GM21529 (cell line): ENCODE results near the gene LCE1D.

Experiments
- ATAC-seq: cut with Tn5 transposase; IDR thresholded peaks from one replicate; pipeline ENCODE4 v1.9.1; 2021; ENCODE audit not compliant: unreplicated experiment

The LCE1D gene, protein sequence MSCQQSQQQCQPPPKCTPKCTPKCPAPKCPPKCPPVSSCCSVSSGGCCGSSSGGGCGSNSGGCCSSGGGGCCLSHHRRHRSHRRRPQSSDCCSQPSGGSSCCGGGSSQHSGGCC

DNA sequence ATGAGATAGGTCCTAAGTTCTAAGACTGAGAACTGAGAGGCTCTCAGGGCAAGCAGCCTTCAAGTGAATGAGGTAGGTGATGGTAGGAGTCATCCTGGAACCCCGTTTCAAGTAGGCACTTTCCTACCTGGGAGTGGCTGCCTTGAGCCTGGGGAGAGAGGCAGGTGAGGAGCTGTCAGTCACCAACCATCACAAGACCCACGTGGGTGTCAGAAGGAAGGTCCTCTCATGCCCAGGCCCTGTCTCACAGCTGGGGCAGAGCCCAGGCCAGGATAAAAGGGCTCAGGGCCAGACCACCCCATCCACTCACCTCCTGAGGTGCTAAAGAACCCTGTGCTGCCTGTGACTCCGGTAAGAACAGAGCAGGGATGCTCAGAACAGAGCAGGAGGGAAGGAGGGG is at the start of gene LCE1D:
TSS of gene LCE1D (plus strand) at position 301 of the 400 bp plus-strand sequence. CDS start 1,074 bp downstream, outside the sequence.
- ATAC-seq: no peak

DNA sequence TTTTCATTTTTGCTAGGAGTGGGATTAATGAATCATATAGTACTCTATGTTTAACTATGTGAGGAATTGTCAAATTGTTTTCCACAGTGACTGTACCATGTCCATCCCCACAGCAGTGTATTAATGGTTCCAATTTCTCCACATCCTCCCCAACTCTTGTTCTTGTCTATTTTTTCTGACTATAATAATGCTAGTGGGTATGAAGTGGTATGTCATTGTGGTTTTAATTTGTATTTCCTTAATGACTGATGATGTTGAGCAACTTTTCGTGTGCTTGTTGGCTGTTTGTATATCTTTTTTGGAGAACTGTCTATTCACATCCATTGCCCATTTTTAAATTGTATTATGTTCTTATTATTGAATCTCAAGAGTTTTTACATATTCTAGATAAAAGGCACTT is 48.7 kb upstream of the LCE1D start:
- no peak for ATAC-seq

DNA sequence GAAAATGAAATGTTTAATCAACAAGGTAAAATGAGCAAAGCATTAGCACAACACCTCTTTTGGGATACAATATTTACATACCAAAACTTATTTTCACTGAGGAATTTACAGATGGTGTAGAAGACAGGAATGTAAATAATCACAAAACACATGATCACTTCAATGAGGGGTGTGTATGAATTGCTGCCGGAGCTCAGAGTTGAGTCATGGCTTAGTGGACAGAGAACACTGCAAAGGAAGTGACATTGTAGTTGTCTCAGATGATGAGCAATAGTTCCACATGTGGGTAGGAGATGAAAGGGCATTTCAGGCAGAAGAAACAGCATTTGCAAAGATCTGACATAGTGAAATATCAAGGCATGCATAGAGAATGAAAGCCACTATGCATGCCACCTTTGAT is 44.3 kb upstream of the LCE1D start:
- no peak for ATAC-seq

DNA sequence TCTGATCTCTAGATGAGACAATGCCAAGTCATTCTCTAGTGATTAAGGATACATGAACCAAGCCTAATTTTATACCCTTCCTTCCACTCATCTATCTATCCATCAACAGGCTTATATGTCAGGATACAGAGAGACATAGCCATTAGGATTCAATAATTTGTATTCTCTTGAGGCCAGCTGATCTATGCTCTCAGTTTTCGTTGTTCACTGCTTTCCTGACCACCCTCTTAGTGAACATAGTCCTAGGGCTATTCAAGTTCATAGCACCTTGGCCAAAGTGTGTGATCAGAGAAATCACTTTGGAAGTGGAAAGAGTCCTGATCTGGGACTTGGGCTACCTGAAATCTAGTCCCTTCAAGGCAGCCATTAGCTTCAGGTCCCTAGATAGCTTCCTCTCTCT is 42.9 kb upstream of the LCE1D start:
- no peak for ATAC-seq

DNA sequence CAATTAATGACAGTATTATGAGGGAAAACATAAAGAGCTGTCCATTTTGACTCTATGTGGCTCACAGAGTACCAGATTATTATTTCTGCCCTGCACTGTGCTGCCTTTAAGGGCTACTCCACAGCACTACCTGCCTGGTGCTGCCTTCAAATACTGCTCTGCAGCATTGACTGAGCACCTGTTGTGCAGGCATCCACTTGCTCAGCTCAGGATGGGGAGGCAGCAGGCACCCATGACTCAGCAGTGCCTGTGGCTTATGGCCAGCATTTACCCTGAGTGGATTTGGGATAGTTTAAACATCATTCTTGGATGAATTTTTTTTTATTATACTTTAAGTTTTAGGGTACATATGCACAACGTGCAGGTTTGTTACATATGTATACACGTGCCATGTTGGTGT is 39.6 kb upstream of the LCE1D start:
- ATAC-seq: no peak

DNA sequence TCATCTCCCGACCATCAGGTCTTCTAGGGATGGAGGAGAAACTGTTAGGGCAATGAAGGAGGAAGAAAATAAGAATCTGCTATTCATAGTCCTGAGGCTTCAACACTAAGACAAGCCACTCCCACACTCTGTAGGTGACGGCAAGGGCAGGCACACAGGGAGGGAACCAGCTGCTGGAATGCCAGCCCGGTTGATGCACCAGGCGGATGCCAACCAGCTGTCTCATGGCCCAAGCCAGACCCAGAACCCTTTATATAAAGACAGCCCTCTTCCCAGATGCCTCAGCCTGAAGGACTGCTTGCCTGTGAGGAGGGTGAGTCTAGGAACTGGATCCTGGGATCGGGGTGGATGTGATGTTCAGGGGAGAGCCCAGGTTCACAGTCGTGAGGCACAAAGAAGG is 38.8 kb upstream of the LCE1D start, which contains the start of gene KPRP:
TSS of gene KPRP (plus strand) at position 279 of the 400 bp plus-strand sequence. CDS start 1,564 bp downstream, outside the sequence.
- no peak for ATAC-seq

DNA sequence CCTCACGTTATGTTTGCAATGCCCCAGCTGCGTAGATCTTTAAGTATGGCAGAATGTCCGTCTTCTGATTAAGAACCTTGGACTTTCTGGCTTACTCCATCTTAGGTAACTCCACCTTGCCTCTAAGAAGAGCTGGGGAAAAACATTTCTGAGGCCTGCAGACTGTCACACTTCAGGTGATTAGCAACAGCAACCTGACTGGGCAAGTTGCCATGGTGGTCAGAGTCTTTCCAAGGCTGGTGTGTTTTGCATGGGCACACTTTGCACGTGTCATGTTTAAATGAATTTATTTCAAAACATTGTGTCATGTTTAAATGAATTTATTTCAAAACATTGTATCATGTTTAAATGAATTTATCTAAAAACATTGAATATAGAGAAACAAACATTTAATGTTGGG is 37.9 kb upstream of the LCE1D start:
- no peak for ATAC-seq

DNA sequence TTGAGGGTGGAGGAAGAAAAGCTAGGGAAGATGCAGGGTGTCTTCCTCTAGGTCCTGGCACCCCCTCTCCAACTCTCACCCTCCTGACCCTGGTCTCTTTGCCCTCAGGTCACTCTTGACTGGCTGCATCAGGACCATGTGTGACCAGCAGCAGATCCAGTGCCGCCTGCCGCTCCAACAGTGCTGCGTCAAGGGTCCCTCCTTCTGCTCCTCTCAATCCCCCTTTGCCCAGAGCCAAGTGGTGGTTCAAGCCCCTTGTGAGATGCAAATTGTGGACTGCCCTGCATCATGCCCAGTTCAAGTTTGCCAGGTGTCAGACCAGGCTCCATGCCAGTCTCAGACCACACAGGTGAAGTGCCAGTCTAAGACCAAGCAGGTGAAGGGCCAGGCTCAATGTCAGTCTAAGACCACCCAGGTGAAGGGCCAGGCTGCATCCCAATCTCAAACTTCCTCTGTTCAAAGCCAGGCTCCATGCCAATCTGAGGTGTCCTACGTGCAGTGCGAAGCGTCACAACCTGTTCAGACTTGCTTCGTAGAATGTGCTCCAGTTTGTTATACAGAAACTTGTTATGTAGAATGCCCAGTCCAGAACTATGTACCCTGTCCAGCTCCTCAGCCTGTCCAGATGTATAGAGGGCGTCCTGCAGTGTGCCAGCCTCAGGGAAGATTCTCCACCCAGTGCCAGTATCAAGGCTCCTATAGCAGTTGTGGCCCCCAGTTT is 36.9 kb upstream of the LCE1D start:
- ATAC-seq: no peak

DNA sequence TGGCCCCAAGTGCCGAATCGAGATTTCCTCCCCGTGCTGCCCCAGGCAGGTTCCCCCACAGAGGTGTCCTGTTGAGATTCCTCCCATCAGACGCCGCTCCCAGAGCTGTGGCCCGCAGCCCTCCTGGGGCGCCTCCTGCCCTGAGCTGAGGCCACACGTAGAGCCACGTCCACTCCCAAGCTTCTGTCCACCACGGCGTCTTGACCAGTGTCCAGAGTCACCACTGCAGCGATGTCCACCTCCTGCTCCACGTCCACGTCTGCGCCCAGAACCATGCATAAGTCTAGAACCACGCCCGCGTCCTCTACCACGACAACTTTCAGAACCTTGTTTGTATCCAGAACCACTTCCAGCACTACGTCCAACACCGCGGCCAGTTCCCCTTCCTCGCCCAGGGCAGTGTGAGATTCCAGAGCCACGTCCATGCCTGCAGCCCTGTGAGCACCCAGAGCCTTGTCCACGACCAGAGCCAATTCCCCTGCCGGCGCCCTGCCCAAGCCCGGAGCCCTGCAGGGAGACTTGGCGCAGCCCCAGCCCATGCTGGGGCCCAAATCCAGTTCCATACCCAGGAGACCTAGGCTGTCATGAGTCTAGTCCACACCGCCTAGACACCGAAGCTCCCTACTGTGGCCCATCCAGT is 35.9 kb upstream of the LCE1D start:
- ATAC-seq: no peak

DNA sequence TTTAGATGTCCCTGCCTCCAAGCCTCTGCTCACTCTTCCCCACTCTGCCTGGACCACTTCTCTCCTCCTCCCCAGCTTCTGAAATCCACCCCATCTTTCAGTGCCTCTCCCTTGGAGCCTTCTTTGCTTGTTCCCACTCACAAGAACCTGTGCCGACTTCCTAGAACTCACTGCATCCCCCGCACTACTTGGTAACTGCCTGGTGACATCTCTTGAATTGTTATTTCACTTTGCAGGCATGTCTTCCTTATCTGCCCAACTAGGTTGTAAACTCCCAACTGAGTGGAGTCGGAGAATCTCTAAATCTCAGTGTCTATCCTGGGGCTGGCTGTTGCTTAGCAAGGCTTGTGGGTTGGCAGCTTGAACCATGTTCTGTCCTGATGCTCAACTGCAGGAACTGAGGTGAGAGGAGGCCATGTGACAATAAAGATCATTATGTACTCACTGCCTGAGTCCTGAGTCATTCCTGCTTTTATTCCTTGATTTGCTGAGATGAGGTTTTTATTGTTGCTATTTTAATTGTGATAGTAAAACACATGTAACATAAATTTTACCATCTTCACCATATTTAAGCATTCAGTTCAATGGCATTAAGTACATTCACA is 34.8 kb upstream of the LCE1D start:
- no peak for ATAC-seq

DNA sequence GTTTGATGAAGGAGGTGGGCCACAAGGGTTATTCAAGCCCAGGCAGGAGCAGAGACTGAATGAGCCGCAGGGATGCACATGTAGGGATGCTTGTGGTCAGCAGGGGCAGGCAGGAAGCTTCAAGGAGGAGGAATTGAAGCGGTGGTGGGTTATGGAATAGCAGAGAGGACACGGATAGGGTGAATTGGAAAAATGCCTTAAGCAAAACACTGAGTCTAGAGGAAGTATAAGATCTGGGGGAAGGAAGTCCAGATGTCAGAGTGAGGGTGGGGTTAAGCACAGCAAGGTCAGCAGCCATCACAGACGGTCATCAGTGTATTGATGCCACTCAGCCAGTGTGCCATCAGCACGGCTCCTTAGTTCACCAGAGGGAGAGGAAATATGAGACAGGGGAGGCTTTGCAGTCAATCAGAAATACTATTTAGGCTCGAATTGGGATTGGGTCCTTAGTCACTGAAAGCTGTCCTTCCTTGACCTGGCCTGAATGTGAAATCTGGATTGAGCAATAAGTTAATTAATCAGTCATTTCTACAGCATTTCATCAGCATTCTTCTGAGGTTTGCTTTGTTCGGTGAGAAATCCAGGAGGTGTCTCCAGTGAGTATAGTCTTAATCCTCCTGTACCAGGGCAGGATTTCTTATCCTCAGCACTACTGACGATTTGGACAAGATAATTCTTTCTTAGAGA is 27.5 kb upstream of the LCE1D start:
- ATAC-seq: no peak

DNA sequence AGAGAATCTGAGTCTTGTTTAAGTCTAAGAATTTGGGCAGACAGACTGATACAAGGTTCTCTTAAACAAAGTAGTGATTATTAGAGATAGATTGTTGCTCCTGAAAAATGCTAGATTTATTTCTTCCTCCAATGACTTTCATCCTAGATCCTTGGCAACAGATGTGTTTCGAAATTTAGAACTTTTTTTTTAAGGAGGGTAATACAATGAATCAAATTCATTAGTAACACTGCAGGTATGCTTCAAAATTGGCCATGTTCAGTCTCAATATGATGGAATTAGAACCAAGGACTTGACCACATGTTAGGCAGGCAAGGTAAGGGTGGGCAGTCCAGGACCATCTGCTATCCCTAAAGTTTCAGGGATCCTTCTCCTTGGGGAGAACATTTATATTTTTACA is 26.1 kb upstream of the LCE1D start:
- no peak for ATAC-seq

DNA sequence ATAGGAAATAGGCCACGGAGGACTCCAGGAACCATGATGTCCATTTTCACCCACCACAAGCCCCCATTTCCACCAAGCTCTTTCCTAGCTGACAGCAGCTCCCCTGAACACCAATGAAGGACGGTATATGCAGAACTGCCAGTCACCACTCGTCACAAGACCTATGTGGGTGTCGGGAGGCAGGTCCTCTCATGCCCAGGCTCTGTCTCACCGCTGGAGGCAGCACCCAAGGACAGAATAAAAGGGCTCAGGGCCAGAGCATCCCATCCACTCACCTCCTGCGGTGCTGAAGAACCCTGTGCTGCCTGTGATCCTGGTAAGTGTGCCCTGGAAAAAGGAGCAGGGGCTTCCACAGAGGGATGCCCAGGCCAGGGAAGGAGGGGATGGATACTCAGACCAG is 21.6 kb upstream of the LCE1D start, which contains the start of gene LCE1F:
TSS of gene LCE1F (plus strand) at position 266 of the 400 bp plus-strand sequence. CDS start 1,232 bp downstream, outside the sequence.
- ATAC-seq: no peak

DNA sequence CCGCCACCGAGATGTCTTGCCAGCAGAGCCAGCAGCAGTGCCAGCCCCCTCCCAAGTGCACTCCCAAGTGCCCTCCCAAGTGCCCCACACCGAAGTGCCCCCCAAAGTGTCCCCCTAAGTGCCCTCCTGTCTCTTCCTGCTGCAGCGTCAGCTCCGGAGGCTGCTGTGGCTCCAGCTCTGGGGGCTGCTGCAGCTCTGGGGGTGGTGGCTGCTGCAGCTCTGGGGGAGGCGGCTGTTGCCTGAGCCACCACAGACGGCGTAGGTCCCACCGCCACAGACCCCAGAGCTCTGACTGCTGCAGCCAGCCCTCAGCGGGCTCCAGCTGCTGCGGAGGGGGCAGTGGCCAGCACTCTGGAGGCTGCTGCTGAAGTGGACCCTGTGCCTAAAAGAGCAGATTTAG is 20.2 kb upstream of the LCE1D start:
- ATAC-seq: no peak

DNA sequence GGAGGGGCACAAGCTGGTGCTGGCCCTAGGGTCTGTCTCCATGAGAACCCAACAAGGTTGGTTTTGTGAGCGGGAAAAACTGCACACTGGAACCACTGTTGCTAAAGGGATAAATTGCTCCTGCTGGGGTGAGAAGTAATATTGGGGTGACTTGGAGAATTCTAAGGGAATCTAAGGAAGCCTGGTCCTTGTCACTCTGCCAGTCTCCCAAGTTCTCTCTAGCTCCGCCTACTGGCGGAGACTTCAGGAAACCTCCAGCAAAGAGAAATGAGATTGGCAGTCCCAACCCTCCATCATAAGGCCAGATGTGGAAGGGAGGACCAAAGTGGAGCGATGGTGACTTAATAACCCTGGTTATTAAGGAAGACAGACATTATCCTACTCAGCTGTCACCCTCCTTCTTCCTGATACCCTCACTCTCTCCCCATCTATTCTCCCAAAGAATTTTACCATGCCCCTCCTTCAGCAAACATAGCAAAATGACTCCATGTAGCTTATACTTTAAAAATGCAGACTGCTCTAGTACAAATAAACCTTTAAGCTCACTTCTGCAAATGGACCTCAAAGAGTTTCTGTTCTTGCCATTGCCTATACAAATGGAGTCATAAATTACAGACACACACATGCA is 18.9 kb upstream of the LCE1D start:
- no peak for ATAC-seq

DNA sequence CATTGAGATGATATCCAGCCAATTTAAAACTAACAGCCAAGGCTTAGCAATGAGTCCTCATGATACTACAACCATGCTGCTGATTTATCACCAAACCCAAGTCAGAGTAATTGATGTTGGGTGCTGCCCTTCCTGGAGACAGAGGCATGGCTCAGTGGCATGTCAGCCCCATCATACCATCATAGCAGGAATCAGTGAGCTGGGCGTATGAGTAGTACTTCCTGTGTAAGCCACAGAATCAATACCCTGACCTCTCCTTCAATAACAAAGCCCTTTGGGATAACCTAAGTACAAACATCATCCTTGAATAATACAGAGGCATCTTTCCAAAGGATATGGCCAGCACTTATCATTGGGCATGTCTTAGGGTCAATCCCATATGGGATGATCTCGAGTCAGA is 13.4 kb upstream of the LCE1D start:
- ATAC-seq: no peak

DNA sequence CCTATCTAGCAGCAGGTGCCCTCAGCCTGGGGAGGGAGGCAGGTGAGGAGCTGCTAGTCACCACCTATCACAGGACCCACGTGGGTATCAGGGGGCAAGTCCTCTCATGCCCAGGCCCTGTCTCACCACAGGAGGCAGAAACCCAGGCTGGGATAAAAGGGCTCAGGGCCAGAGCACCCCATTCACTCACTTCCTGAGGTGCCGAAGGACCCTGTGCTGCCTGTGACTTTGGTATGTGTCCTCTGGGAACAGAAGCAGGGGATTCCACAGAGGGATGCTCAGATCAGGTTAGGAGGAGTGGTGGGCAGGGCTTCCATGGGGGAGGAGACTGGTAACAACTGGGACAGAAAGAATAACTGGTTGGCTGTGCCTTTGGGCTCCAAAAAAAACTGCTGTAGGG is 10.4 kb upstream of the LCE1D start, which contains the start of gene LCE1E:
TSS of gene LCE1E (plus strand) at position 181 of the 400 bp plus-strand sequence. CDS start 1,043 bp downstream, outside the sequence.
- no peak for ATAC-seq

DNA sequence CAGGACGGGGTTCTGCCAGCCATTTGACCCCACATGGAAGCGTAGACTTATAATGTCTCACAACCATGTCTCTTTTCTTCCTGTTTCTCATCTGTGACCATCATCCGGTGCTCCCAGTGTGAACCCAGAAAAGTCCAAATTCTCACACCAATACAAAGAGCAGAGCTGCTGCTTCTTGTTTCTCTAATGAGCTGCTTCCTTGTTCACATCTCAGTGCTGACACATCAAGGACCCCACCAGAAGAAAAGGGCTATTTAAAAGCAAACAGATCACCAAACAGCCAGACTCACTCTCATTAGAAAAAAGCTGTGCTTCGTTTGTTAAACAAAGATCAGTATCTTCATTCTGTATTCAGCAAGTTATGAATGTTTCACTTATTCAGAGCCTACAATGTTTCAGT is 835 bp upstream of the LCE1D start:
- ATAC-seq: no peak

DNA sequence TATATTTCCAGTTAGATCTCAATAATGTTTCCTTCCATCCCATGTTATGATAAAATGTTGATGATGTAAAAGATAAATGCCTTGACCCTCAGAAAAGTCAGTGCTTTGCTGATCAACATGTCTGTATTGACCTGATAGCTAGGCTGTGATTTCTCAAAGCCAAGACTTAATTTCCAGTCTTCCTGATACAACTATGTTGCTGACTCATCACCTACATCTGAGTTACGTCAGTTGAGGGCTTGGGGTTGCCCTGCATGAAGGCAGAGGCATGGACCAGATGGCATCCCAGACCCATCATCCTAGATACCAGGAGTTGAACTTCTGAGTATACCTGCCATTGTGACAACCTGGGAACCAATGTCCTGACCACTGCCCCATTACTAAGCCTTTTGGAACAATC is 4.8 kb downstream of the LCE1D start:
- no peak for ATAC-seq

DNA sequence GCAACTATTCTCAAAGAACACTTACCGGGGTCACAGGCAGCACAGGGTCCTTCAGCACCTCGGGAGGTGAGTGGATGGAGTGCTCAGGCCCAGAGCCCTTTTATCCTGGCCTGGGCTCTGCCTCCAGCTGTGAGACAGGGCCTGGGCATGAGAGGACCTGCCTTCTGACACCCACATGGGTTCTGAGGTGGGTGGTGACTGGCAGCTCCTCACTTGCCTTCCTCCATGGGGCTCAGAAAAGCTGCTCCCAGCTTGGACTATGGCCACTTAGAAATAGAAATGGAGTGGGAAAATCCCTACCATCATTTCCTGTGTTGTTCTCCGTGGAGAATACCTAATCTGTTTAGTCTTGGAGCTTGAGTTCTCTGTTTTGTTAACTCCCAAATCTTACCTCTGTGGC is 10.1 kb downstream of the LCE1D start, which contains the start of gene LCE1C:
TSS of gene LCE1C (minus strand) at position 76 of the 400 bp plus-strand sequence. CDS start 1,173 bp downstream, outside the sequence.
- ATAC-seq: no peak

DNA sequence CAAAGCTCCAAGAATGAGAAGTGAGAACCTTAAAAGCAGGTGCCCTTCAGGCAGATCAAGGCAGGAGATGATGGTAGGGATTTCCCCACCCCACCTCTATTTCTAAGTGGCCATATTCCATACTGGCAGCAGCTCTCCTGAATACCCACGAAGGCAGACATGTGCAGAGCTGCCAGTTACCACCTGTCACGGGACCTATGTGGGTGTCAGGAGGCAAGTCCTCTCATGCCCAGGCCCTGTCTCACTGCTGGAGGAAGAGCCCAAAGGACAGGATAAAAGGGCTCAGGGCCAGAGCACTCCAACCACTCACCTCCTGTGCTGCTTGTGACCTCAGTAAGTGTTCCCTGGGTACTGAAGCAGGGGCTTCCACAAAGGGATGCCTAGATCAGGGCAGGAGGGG is 14.5 kb downstream of the LCE1D start:
- no peak for ATAC-seq
